Vagina (tissue), 2 donors: ENCODE results near the gene DKKL1. TPM values are rescaled to one million over a fixed set of nuclear protein-coding genes. Genes with fewer than 3 reads are reported as not detected.
A peak's percentile ranks its signal among the peaks of the same experiment; 100 is the strongest.

Source experiments
- DNase-seq, 2 donors: peaks; one replicate each; pipeline ENCODE4 v3.0.0-alpha.2; 2017; ENCODE audit errors: extremely low spot score in 2 of 2
- H3K27ac ChIP-seq: fragments of 200-600 bp; sonication (generic); one replicate; pipeline ENCODE4 v1.5.1; 2019
- H3K27me3 ChIP-seq: fragments of 200-600 bp; sonication (generic); one replicate; pipeline ENCODE4 v1.5.1; 2019
- H3K36me3 ChIP-seq, 2 donors: fragments of 200-600 bp; sonication (generic); one replicate each; pipeline ENCODE4 v1.5.1; 2017 to 2019
- H3K4me1 ChIP-seq: fragments of 200-600 bp; sonication (generic); one replicate; pipeline ENCODE4 v1.5.1; 2019
- H3K4me3 ChIP-seq, 2 donors: fragments of 200-600 bp; sonication (generic); 1 replicate in 1 of 2; 2 replicates in 1 of 2; pipeline ENCODE4 v1.5.1; 2016 to 2019
- H3K9me3 ChIP-seq: fragments of 200-600 bp; sonication (generic); one replicate; pipeline ENCODE4 v1.5.1; 2019
- CTCF ChIP-seq, 3 experiments: fragments of 450-650 bp in 2 of 3; fragments of 200-600 bp in 1 of 3; sonication (generic) in 1 of 3; IDR thresholded peaks; one replicate each; pipeline ENCODE4 v1.5.1; 2017 to 2019; ENCODE audit warnings: antibody characterized with exemption in 3 of 3, mild to moderate bottlenecking in 2 of 3, moderate library complexity in 2 of 3
- POLR2A ChIP-seq, 2 donors: fragments of 450-650 bp; IDR thresholded peaks; one replicate each; pipeline ENCODE4 v1.6.1; 2017; ENCODE audit warnings: antibody characterized with exemption in 2 of 2, mild to moderate bottlenecking in 2 of 2, moderate library complexity in 2 of 2
- POLR2AphosphoS5 ChIP-seq, 2 donors: sonication (generic); formaldehyde crosslinking; IDR thresholded peaks; one replicate each; pipeline ENCODE4 v1.9.0; 2017; ENCODE audit warnings: antibody characterized with exemption in 2 of 2, mild to moderate bottlenecking in 2 of 2, low read depth in 1 of 2; ENCODE audit not compliant: insufficient read depth in 1 of 2
- intact Hi-C: fragments of 100-400 bp; cut with DNase I; formaldehyde crosslinking; loops from one replicate; pipeline ENCODE4 v1.15.1; 2023
- total RNA-seq: library from RNA; depleted of rRNA; stranded (reverse); fragments of >200 nt; gene quantifications from one replicate; pipeline ENCODE4 v1.2.3, GENCODE V29; 2016

The DKKL1 gene
- total RNA-seq, 1 donor from 2014 or later = not detected

- H3K27me3 ChIP-seq = no peaks in the 10 kb centered on the region
- H3K27ac ChIP-seq = no peak overlapping the region
- no peak for TF ChIP-seq POLR2AphosphoS5 (IDR thresholded peaks at IDR 0.05; ENCODE audit: insufficient read depth in 1 of 2, low read depth in 1 of 2)
- TF ChIP-seq CTCF (IDR thresholded peaks at IDR 0.05) = no peak
- no peak for TF ChIP-seq POLR2A (IDR thresholded peaks at IDR 0.05)
- DNase-seq = no peak
- no peaks in the 10 kb centered on the region for H3K4me1 ChIP-seq
- H3K4me3 ChIP-seq = no peak overlapping the region
- H3K36me3 ChIP-seq = peaks cover 0 to 75% of the 10 kb centered on the region in 2 donors
- H3K9me3 ChIP-seq = no peaks in the 10 kb centered on the region
- intact Hi-C loops = no loop called here
Observed at GRCh38 chr19:49348305-49349189, 15.1 kb upstream of the DKKL1 start.

- TF ChIP-seq POLR2AphosphoS5 (IDR thresholded peaks at IDR 0.05; ENCODE audit: insufficient read depth in 1 of 2, low read depth in 1 of 2) = no peak
- TF ChIP-seq CTCF (IDR thresholded peaks at IDR 0.05) = no peak
- no peak for TF ChIP-seq POLR2A (IDR thresholded peaks at IDR 0.05)
- no peak overlapping the region for H3K27ac ChIP-seq
- H3K9me3 ChIP-seq = no peaks in the 10 kb centered on the region
- no peaks in the 10 kb centered on the region for H3K27me3 ChIP-seq
- no peaks in the 10 kb centered on the region for H3K4me1 ChIP-seq
- no peak overlapping the region for H3K4me3 ChIP-seq
- intact Hi-C loops = no loop called here
- no peak for DNase-seq
- H3K36me3 ChIP-seq = peaks cover 0 to 67% of the 10 kb centered on the region in 2 donors
Observed at GRCh38 chr19:49349567-49349966, 14.1 kb upstream of the DKKL1 start.

- peaks cover 30% of the 10 kb centered on the region for H3K4me1 ChIP-seq
- no peak overlapping the region for H3K4me3 ChIP-seq
- intact Hi-C loops = no loop called here
- DNase-seq = no peak
- H3K27ac ChIP-seq = no peak overlapping the region
- H3K36me3 ChIP-seq = peaks cover 0 to 37% of the 10 kb centered on the region in 2 donors
- no peaks in the 10 kb centered on the region for H3K9me3 ChIP-seq
- H3K27me3 ChIP-seq = no peaks in the 10 kb centered on the region
- TF ChIP-seq POLR2AphosphoS5 (IDR thresholded peaks at IDR 0.05; ENCODE audit: insufficient read depth in 1 of 2, low read depth in 1 of 2) = no peak
- TF ChIP-seq POLR2A (IDR thresholded peaks at IDR 0.05) = no peak
- TF ChIP-seq CTCF (IDR thresholded peaks at IDR 0.05) = no peak
Observed at GRCh38 chr19:49355909-49356353, 7.7 kb upstream of the DKKL1 start.

- intact Hi-C loops = no loop called here
- H3K36me3 ChIP-seq = peaks cover 0 to 33% of the 10 kb centered on the region in 2 donors
- H3K27me3 ChIP-seq = no peaks in the 10 kb centered on the region
- H3K4me3 ChIP-seq = no peak overlapping the region
- no peak for DNase-seq
- peak overlapping the region; percentile 39 for H3K27ac ChIP-seq
- TF ChIP-seq POLR2A (IDR thresholded peaks at IDR 0.05) (no peak), CTCF (IDR thresholded peaks at IDR 0.05) (no peak), POLR2AphosphoS5 (IDR thresholded peaks at IDR 0.05; ENCODE audit: insufficient read depth in 1 of 2, low read depth in 1 of 2) (no peak)
- no peaks in the 10 kb centered on the region for H3K9me3 ChIP-seq
- peaks cover 34% of the 10 kb centered on the region for H3K4me1 ChIP-seq
Observed at GRCh38 chr19:49356382-49356781, 7.3 kb upstream of the DKKL1 start.

- peak overlapping the region; percentile 39 for H3K27ac ChIP-seq
- intact Hi-C loops = no loop called here
- DNase-seq = no peak
- H3K36me3 ChIP-seq = peaks cover 0 to 30% of the 10 kb centered on the region in 2 donors
- H3K4me1 ChIP-seq = peaks cover 37% of the 10 kb centered on the region
- H3K9me3 ChIP-seq = no peaks in the 10 kb centered on the region
- no peaks in the 10 kb centered on the region for H3K27me3 ChIP-seq
- H3K4me3 ChIP-seq = no peak overlapping the region
- TF ChIP-seq POLR2A (IDR thresholded peaks at IDR 0.05) (no peak), CTCF (IDR thresholded peaks at IDR 0.05) (no peak), POLR2AphosphoS5 (IDR thresholded peaks at IDR 0.05; ENCODE audit: insufficient read depth in 1 of 2, low read depth in 1 of 2) (no peak)
Observed at GRCh38 chr19:49357186-49357585, 6.5 kb upstream of the DKKL1 start.
